ES-I3 (cell line): ENCODE data around the gene CRHR1.

ENCODE experiments used
- H3K36me3 ChIP-seq: 2 replicates; pipeline ENCODE4 v1.6.1; 2013; ENCODE audit warnings: mild to moderate bottlenecking, low read length, control low read depth, moderate library complexity; ENCODE audit not compliant: insufficient read depth
- H3K4me1 ChIP-seq: 2 replicates; pipeline ENCODE4 v1.6.1; 2013; ENCODE audit warnings: mild to moderate bottlenecking, control low read depth, low read length; ENCODE audit not compliant: insufficient read depth
- H3K9ac ChIP-seq: 2 replicates; pipeline ENCODE4 v1.6.1; 2013; ENCODE audit warnings: low read depth, mild to moderate bottlenecking, low read length, moderate library complexity
- H3K9me3 ChIP-seq: 2 replicates; pipeline ENCODE4 v1.6.1; 2013; ENCODE audit warnings: mild to moderate bottlenecking, low read length, moderate library complexity; ENCODE audit not compliant: control insufficient read depth, insufficient read depth

The CRHR1 gene

DNA sequence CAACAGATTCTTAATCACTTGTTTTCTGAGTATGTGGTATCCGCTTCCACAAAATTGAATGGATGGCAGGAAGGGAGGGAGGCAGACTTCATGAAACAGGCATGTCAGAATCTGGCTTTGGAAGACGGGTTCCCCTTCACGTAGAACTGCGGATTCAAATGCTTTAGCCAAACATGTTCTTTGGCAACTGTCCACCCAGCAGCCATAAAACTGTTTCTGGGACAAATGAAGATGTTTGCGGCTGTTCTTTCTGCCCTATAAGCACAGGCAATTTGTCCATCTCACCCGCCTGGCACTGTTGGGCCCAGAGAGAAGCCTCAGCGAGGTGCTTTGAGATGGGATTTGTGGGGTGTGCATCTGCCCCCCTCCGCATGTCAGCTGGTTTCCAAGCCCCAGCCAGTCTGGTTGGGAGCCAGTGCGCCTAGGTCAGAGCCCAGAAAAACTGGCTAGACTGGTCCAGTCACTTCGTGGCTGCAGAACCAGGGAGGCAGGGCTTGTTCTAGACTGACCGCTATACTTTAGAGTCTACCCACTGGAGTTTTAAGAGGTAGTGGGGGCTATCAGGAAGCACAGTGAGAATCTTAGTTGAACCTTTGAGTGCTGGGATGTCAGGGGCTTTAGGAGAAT, 6.3 kb downstream of the CRHR1 start:
- Histone ChIP-seq H3K9me3 (no peaks in the 10 kb centered on the region), H3K36me3 (no peaks in the 10 kb centered on the region), H3K4me1 (peaks cover 8% of the 10 kb centered on the region), H3K9ac (no peak overlapping the region)

DNA sequence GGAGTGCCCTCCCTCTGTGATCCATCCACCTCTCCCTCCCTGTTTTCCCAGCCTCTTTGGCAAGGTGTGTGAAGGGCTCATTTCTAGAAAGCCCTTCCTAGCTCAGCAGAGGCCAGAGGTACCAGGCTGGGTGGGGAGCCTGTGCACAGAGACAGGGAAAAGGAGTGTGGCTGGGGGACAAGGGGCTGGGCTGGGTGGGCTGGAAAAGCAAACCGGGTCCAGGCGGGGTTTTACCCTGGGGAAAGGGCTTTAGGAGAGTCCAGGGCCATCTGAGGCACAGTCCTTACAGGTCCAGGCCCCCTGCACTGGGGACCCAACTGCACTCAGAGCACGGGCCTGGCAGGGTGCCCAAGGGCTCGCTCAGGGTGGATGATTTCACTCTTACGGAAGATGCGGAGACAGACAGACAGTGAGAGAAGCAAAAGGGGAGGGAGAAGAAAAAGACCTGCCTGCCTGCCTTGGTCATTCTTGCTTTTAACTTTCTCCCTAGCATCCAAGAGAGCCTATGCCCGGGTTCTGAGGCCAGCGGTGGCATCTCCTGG, 7.0 kb downstream of the CRHR1 start:
- no peak overlapping the region for H3K9ac ChIP-seq
- peaks cover 8% of the 10 kb centered on the region for H3K4me1 ChIP-seq
- no peaks in the 10 kb centered on the region for H3K9me3 ChIP-seq
- no peaks in the 10 kb centered on the region for H3K36me3 ChIP-seq

DNA sequence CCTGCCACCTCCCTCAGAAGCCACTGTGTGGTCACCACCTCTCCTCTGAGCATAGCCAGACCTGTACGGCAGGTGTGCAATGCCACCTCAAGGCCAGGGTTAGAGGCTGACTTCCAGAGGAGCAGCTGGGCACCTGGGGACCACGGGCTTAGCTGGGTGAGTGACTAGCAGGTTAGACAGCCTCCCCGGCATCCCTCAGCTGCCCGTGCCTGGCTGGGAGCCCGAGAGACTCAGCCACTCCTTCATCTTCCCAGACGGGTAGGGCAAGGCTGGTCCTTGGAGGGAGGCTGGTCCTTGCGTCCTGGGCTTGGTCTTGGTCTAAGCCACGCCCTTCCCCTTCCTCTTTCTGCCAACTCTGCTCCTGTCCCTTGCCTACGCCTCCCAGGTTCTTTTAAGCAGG, 7.8 kb downstream of the CRHR1 start:
- Histone ChIP-seq H3K9ac (no peak overlapping the region), H3K9me3 (no peaks in the 10 kb centered on the region), H3K4me1 (peaks cover 7% of the 10 kb centered on the region), H3K36me3 (no peaks in the 10 kb centered on the region)

DNA sequence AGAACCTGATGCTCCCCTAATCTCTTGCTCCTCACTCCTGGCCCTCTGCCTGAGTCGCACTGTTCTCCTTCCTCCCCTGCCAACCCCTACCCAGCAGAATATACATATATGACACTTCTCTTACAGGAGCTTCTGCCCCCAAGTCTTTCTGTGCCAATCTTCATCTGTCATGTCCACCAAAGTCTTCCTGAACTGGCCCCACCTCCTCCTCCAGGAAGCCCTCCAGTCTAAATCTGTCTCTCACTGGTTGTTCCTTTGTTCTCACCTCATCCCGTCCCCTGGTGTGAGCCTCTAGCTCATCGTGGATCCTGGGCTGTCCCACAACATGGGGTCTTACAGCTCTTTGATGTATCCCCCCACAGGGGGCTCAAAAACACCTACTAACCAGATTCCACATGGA, 8.3 kb downstream of the CRHR1 start:
- H3K36me3 ChIP-seq = no peaks in the 10 kb centered on the region
- H3K9me3 ChIP-seq = no peaks in the 10 kb centered on the region
- no peak overlapping the region for H3K9ac ChIP-seq
- H3K4me1 ChIP-seq = peaks cover 2% of the 10 kb centered on the region

DNA sequence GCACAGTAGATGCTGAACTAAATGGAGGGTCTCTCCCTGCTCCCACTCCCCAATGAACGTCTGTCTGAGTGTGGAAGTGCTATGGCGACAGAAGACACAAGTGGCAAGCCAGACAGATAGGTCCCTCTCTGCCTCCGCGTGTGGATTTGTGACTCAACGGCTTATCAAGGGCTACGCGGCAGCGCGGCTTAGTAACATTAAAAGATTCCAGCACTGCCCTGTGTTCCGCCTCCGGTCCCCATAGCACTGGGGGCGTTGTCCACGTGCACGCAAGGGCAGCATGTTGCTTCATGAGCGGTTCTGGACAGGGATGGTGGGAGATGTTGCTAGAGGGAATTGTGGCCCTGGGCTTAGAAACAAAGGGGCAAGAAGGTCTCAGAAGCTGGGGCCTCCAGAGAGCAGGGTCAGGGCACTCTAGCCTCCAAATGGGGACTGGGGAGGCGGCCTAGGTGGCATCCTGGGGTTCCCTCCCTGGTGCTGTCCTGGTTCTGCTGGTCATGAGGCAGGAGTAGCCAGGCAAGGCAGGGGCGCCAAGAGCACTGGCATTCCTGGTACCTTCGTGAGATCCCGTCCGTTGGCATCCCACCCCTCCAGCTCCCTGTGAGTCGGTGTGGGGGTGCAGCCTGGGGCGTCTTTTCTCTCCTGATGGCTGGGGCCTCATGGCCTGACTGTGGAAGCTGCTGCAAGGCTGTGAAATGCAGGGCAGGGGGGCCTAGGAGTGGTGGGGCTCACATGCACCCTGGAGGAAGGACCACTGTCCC, 9.1 kb downstream of the CRHR1 start:
- no peaks in the 10 kb centered on the region for H3K4me1 ChIP-seq
- no peaks in the 10 kb centered on the region for H3K9me3 ChIP-seq
- H3K36me3 ChIP-seq = no peaks in the 10 kb centered on the region
- no peak overlapping the region for H3K9ac ChIP-seq

DNA sequence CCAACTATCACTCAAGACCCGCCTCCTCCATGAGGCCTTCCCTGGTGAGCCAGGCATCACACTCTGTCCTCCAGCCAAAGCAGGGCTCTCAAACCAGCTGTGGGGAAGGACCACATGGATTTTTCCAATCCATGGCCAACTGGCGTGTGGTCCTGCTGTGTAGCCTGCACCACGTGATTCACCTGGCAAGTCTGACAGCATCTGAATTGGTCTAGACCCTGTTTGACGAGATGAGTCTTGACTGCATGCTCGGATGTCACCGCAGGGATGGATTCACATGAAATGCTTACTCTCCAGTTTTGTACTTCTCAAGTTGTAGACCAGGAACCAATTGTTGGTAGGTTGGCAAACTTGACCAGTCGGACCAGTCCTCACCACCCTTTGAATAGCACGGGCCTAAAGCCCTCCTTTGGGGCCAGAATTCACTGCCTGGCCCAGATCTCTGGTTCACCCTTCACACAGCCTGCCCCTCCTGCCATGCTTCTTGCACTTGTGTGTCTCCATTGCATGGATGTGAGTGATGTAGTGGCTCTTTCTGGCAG, 9.9 kb downstream of the CRHR1 start:
- no peaks in the 10 kb centered on the region for H3K4me1 ChIP-seq
- H3K9ac ChIP-seq = no peak overlapping the region
- no peaks in the 10 kb centered on the region for H3K36me3 ChIP-seq
- no peaks in the 10 kb centered on the region for H3K9me3 ChIP-seq

DNA sequence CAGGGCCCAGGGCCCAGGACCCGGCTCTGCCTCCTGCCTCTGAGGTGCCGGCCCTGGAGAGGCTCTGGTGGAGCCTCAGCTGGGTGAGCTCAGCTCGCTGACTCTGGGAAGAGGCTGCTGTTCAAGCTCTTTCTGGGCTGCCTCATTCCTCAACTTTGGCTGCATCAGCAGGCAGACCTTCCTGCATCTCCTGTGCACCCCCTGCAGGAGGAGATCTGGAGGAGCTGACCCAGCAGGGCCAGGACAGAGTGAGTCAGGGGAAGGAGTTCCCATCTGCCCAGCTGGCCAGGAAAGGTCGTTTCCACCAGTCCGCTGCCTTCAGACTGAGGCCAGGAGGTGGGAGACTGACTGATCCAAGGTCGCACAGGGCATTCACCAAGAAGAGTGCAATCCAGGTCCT, 10.7 kb downstream of the CRHR1 start:
- no peaks in the 10 kb centered on the region for H3K36me3 ChIP-seq
- H3K9ac ChIP-seq = no peak overlapping the region
- no peaks in the 10 kb centered on the region for H3K9me3 ChIP-seq
- no peaks in the 10 kb centered on the region for H3K4me1 ChIP-seq

DNA sequence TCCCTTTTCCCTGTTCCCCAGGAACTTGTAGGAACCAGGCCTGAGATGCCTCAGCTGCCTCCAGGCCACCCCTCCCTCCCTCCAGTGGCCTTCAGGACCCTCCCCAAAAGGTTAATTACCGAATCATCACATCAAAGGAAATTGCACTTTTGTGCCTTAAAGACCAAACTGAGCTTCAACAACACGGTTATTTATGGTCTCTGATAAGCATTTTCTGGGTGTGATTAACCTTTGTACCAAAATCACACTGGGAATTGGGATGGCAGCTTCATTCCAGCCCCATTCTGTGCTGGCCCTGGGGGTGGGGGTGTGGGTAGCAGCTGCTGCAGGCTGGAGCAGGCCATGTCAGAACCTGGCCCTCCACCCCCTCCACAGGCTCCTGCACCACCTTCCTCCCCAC, 16.7 kb downstream of the CRHR1 start:
- Histone ChIP-seq H3K36me3 (no peaks in the 10 kb centered on the region), H3K9ac (no peak overlapping the region), H3K9me3 (no peaks in the 10 kb centered on the region), H3K4me1 (no peaks in the 10 kb centered on the region)

DNA sequence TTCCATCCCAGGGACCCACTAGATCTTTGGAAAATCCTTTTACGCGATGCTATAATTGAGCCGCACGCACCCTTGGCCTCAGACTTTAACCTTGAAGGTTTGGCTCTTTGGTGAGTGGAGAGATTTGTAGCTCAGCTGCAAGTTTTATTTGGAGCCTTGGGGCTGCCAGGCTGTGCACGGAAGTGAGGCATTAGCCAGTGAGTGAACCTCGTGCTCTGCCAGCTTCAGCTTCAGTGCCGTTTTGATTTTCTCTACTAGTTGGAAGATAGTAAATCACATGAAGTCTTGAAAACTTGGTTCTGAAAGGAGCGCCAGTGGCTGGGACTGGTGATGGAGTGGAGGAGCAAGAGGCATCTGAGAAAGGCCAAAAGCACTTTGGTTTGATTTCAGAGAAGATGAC, 17.3 kb downstream of the CRHR1 start:
- no peaks in the 10 kb centered on the region for H3K36me3 ChIP-seq
- H3K4me1 ChIP-seq = no peaks in the 10 kb centered on the region
- no peak overlapping the region for H3K9ac ChIP-seq
- H3K9me3 ChIP-seq = no peaks in the 10 kb centered on the region

DNA sequence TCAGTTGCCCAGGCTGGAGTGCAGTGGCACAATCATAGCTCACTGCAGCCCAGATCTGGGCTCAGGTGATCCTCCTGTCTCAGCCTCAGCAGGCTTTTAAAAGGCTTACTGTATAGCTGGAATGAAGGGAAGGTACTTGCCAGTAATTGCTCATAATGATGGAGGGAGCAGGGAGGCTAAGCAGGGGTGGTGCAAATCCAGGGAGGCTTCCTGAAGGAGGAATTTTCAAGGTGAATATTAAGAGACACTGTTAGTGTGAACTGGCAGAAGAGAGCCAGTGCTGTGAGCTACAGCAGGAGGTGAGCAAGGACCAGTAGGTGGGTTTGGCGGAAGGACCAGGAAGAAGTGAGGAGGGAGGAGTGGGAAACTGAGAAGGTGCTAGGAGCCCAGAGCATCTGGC, 24.7 kb downstream of the CRHR1 start:
- Histone ChIP-seq H3K9ac (no peak overlapping the region), H3K4me1 (peaks cover 15% of the 10 kb centered on the region; the same call in 1 of the 2 replicates), H3K36me3 (no peaks in the 10 kb centered on the region), H3K9me3 (no peaks in the 10 kb centered on the region)

DNA sequence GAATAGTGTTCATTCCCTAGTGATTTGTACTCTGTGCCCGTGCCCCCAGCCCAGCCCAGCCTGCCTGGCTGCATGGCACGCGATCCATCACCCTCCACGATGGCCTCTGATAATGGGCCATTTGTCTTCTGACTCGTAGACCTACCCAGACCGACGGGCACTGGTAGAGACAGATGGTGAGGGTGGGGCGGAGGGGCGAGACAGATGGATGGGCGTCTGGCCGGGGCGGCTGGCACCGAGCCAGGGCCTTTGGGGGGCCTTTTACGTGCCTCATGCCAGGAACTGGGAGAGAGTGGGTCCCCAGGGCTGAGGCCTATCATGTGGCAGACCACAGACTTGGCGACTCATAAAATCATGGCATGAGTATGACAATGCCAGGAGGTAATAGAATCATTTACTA, 25.4 kb downstream of the CRHR1 start:
- Histone ChIP-seq H3K4me1 (peaks cover 15% of the 10 kb centered on the region; the same call in 1 of the 2 replicates), H3K9ac (no peak overlapping the region), H3K9me3 (no peaks in the 10 kb centered on the region), H3K36me3 (no peaks in the 10 kb centered on the region)

DNA sequence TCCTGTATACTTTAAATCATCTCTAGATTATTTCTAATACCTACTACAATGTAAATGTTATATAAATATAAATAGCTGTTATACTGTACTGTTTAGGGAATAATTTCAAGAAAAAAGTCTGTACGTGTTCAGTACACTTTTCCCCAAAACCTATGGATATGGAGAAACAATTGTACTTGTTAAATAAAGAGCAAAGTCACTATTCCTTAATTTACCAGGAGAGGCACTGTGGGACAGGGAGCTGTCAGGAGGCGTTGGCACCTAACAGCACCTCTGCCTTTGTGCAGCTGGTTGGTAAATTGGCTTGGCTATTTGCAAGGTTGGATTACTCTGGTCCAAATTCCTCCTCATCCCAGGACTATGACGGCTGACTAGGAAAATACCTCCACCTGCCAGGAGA, 28.0 kb downstream of the CRHR1 start:
- peaks cover 13% of the 10 kb centered on the region; the same call in 1 of the 2 replicates for H3K4me1 ChIP-seq
- no peak overlapping the region for H3K9ac ChIP-seq
- H3K36me3 ChIP-seq = no peaks in the 10 kb centered on the region
- no peaks in the 10 kb centered on the region for H3K9me3 ChIP-seq

DNA sequence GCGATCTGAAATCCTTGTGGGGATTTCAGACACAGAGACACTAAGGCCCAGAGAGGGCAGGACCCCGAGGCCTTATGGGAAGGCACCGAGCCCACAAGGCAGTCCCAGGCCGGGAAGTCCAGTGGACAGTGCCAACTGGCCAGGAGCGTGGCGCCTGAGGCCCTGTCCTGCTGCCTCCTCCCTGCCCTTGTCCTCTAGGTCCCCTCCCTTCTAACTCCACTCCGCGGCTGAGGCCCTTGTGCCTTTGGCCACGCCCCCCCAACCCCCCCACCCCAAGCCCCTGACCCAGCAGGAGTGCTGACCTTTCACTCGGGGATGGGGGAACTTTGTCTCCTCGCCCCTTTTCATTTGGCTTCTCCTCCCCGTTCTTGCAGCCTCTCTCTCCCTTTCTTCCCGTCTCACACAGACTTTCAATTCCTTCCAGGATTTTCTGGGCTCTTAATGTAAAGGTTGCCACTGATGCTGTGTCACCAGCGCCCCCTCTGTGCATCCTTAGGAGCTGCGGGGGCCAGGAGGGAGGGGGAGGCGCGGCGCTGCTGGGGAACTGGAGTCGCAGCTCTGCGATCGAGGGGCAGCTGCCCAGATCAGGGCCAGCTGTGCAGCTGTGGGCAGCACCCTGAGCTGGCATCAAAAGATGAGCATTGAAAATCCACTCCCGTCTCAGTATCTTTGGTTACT, 29.1 kb downstream of the CRHR1 start:
- Histone ChIP-seq H3K36me3 (no peaks in the 10 kb centered on the region), H3K4me1 (peaks cover 12% of the 10 kb centered on the region; the same call in 1 of the 2 replicates), H3K9me3 (no peaks in the 10 kb centered on the region), H3K9ac (peak overlapping the region; percentile 12; the same call in 1 of the 2 replicates)
